Endometrial microvascular endothelial cells (primary cell): ENCODE measurements around the gene CELSR1. TPM values are rescaled to one million over a fixed set of nuclear protein-coding genes. Genes with fewer than 3 reads are reported as not detected.
"Not testable (repeated sequence)": the region's sequence is repeated elsewhere in the genome, so short reads cannot be mapped to it uniquely, and the experiment has no call there.

Experiments used
- in situ Hi-C: cut with HindIII; loops from 2 replicates; pipeline ENCODE4 v1.10.0; 2017; ENCODE audit warnings: low sequenced_read_pairs, low pct_unique_long_range_greater_than_20kb; ENCODE audit errors: inconsistent ontology term
- total RNA-seq: library from RNA; depleted of rRNA; stranded (reverse); fragments of >200 nt; gene quantifications from one replicate; pipeline ENCODE4 v1.2.3, GENCODE V29; 2015; ENCODE audit errors: inconsistent ontology term

The CELSR1 gene
- total RNA-seq, 1 donor from 2014 or later, result 0.19 TPM

DNA sequence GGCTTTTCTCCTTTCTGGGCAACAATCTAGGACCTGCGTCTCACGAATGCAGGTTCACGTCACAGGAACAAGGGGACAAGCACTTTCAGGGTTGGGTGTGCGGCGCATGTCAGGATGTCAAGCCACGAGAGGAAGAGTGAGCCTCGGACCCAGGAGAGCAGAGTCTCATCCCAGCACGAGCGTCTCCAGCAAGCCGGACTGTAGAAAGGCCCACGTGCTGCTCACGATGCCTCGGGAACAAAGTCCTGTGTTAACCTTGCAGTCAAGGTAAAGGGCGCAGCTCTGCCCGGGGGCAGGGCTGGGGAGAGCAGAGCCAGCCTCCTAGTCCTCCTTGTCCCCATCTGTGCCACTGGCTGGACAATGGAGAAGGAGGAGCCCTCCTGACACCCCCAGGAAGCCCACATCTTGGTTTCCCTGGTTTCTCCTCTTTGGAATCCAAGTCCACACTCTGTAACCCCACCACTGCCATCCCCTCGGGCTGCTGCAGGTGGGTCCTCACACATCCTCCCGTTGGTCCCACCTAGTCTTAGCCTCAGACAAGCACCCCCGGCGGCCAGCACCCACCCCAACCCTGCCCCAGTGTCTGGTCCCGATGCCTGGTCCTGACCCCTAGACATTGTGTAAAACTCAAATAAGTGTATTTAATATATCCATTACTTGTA lies 63.4 kb downstream of the CELSR1 start:
- in situ Hi-C loops, result no loop called here

DNA sequence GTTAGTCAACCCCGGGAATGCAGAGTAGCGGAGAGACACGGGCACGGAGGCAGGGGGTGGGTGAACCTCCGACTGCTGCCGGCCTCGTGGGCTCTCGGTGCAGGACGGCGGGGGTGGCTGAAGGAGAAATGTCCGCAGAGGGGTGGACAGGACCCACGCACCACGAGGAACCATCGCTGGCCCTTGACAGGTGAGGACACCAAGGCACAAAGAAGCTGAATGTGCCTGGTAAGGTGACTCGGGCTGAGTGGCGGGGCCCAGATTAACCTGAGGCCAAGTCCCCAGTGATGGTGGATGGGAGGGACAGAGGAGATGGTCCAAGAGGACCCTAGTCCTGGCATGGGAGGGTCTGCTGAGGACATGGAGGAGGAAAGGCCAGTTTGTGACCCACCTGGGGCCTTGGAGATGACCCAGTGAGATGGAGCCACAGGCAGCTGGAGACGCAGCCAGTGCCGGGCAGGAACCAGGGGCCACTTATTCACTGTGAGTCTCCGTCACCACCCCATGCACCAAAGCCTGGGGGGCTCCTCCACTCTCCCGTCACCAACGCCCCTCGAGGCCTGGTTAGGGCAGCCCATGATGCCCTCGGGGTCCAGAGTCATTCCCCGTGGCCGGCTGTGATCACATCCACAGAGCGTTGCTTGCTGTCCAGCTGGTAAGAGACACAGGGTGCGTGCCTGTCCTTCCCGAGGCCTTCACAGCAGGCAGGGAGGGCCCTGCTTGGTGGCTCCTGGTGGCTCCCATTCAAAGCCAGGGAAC lies 64.2 kb downstream of the CELSR1 start:
- in situ Hi-C loops, result no loop called here

DNA sequence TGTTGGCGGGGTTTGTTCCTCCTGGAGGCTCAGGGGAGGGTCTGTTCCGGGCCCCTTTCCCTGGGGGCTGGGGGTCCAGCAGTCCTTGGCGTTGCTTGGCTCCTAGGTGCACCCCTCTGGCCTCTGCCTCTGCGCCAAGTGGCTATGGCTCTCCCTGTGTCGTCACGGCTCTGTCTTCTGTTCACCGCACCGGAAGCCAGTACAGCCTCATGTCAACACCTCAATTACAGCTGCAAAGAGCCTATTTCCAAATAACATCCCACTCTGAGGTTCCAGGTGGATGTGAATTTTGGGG lies 64.8 kb downstream of the CELSR1 start:
- in situ Hi-C loops, result no loop called here

DNA sequence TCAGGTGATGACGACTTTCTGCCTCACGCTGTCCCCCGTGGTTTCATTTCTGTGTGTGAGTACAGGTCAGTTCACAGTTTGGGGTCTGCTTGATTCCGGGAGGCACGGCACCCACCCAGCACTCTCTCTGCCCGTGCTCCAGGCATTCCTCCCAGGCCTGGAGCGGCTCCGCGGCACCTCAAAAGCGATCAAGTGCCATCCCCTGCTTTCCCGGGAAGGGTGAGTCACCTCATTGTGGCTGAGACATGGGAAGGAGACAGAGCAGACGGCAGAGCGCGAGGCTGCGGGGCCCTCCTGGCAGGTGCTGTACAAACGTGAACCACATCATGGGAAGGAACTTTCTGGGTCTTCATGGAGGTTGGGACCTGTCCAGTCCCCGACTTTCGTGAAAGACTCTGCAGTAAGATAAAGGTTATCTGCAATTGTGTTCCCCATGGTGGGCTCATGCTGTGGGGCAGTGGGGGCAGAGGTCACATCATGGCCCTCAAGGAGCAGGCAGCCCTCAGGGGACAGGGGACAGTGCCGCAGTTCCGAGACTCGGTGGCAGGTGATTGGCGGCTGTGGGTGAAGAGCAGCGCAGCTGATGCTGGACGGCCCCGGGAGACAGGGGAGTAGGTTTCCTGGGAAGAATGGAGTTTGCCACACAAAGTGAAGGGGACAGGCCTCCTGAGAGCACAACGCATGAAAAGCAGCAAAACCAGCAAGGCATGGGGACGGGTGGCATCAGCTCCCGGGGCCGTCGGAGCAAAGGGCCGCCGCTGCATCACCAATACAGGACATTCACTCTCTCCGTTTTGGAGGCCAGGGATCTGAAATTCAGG lies 65.3 kb downstream of the CELSR1 start:
- in situ Hi-C loops, result no loop called here

DNA sequence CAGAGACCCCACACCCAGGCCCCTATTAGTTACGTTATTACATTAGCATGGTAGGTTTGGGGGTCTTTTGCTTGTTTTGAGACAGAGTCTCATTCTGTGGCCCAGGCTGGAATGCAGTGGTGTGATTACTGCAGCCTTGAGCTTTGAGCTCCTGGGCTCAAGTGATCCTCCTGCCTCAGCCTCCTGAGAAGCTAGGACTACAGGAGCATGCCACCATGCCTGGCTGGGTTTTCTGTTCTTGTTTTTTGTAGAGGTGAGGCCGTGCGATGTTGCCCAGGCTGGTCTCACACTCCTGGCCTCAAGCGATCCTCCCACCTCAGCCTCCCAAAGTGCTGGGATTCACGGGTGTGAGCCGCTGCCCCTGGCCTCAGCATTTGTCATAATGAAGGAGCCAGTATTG lies 66.1 kb downstream of the CELSR1 start:
- in situ Hi-C loops, result not testable (repeated sequence)

DNA sequence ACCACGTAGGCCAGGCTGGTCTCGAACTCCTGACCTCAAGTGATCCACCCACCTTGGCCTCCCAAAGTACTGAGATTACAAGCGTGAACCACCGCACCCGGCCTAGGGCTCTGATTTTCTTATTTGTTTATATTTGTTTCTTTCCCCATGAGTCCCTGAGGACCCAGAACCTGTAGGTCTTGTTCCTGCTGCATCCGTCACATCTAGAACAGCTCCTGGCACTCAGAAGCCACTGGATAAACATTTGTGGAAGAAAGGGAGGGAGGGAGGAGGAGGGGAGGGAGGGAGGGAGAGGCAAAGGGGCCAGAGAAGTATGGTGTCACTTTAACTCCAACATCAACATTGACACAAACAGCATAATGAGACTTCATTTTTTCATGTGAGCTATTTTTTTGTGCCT lies 67.7 kb downstream of the CELSR1 start:
- in situ Hi-C loops, result no loop called here

DNA sequence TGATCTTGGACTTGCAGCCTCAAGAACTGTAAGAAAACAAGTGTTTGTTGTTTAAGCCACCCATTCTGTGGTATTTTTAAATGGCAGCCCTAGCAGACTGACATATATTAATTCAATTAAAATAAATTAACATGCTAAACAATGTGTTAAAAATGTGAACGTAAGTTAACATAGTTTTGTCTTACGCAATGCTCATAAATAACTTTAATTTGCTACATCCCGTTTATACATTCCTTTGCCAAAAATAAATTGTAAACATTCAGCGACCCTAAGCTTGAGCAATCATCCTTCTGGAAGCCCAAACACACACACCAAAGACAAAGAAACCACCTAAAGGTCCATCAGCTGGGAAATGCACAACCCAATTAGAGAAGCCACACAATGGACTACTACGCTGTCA lies 70.4 kb downstream of the CELSR1 start:
- in situ Hi-C loops, result no loop called here

DNA sequence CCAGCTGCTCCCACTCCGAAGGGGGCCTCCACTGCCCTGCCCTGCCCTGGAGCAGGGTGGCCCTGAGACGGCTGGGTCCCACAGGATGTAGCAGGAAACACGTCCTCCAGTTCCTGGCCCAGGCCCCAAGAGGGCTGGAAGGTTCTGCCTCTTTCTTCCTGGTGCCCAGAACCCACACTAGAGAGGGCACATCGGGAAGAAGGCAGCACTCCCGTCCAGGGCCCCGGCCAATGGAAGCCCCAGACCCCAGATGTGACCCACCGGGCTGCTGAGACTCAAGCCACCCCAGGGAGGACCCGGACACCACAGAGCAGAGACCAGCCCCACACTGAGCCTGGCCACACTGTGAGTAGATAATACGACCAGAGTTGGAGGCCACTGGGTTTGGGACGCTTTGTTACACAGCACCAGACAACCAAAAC lies 71.2 kb downstream of the CELSR1 start:
- in situ Hi-C loops, result no loop called here

DNA sequence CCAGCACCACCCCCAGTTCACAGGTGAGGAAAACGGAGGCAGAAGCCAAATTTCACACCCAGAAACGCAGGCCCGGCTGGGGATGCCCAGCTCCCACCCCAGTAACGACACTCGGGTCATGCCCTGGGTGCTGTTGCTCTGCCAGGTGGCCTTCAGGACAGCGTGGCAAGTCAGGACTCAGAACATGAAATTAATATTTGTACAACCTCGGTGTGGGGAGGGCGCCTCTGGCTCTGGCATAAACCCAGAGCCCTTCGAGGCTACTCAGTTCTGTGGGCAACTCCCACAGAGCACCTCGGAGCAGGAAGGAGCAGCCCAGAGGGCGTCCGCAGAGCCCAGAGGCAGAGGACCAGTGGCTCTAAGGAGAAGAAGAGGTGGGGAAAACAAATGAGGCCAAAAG lies 71.6 kb downstream of the CELSR1 start:
- in situ Hi-C loops, result no loop called here

DNA sequence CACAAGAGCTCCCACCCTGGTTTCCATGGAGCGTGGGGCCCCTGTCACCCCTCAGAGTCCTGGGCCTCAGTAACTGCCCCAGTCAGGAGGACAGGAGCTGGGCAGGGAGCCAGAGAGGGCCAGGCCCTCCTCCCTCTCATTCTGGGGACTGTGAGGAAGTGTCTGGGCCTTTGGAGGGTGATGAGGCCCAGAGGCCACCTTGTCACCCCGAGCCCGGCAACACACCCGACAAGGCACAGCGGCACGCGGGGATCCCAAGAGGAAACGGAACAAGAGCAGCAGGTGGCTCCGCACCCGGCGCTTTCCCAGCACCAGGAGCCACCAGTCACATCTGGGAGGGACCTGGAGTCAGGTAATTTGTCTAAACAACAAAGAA lies 72.1 kb downstream of the CELSR1 start:
- in situ Hi-C loops, result no loop called here

DNA sequence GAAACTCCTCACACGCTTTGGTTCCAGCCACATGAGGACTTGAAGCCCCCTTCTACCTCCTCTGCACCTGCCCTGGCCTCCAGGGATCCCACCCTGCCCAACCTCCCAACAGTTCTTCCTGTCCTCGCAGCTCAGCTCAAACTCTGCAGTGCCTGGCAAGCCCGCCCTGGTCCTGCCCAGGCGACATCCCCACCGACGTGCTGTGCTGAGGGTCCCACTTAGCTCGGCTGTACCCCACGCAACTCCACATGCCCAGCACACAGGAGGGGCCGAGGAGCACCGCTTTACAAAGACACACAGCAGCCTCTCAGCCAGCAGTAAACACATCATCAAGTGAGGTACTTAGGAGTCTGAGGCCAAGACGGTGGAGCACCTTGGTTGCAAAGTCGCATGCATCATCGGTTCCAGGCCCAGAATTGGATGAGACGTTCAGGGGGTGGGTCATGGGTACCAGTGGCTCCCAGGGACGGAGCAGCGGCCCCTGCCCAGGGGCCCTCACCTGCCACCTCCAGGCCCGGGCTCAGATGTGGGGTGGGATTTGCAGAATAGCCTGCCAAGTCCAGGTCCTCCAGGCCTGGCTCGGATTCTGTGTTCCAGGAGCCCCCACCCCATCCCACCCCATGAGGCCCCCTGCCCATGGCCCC lies 72.6 kb downstream of the CELSR1 start:
- in situ Hi-C loops, result no loop called here

DNA sequence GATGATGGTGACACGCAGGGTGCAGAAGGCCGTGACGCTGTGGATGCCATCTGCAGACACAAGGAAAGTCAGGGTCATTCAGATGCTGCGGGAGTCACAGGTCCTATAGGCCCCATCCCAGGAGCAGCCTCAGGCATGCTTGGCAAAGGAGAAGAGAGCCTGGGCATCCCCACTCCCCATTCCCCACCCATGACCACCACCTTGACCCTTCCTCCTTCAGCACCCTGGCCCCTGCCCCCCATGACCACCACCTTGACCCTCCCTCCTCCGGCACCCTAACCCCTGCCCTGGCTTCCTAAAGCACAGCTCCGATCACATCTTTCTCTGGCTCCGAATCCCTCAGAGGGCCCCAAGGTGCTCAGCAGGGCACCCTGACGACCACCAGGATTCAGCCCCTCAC lies 73.1 kb downstream of the CELSR1 start:
- in situ Hi-C loops, result no loop called here

DNA sequence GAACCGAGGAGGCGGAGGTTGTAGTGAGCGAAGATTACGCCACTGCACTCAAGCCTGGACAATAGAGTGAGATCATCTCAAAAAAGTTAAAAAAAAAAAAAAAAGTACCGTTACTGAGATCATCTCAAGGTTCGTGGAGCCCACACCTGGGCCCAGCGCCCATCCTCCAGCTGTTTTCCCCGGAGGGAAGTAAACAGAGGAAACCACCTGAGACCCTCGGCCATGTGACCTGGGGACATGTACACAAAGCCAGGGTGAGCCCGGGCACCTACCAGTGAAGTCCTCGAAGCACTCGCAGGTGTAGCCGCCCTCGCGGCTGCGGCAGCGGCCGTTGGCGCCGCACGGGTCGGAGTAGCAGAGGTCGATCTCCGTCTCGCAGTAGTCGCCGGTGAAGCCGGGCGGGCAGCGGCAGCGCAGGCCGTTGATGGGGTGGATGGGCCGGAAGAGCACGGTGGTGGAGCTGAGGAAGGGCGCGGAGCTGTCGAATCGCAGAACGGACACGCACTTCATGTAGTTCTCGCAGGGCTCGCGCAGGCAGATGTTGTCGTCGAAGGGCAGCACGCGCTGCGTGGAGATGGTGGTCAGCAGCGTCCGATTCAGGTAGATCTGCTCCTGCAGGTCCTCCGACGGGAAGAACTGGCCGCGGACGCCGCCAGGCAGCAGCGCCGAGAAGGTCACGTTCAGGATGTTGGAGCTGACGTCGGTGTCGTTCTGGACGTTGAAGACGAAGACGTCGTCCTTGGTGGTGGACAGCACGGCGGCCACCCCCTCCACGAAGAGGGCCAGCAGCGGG lies 73.8 kb downstream of the CELSR1 start:
- in situ Hi-C loops, result no loop called here

DNA sequence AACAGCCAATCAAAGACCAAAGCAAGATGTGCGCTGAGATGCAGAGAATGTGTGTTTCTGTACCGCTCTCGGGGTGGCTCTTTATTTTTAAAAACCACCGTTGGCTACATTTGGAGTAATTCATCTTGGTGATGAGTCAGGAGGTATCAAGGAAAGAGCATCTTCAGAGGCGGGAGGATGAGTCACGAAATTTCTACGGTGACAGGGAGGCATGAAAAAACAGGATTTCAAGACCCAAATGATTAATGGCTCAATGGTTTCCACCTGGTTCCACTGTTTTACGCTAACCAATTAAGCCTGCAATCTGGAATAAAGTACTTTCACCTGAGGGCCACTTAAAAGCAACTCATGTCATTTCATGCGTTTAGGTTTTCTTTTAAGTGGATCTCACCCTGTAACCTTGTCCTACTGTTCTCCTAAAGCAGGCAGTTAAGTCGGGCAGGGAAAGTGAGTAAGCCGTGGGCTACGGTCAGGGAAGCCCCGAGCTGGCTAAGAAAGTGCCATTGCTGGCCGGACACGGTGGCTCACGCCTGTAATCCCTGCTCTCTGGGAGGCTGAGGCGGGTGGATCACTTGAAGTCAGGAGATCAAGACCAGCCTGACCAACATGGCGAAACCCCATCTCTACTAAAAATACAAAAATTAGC lies 74.6 kb downstream of the CELSR1 start:
- in situ Hi-C loops, result no loop called here

DNA sequence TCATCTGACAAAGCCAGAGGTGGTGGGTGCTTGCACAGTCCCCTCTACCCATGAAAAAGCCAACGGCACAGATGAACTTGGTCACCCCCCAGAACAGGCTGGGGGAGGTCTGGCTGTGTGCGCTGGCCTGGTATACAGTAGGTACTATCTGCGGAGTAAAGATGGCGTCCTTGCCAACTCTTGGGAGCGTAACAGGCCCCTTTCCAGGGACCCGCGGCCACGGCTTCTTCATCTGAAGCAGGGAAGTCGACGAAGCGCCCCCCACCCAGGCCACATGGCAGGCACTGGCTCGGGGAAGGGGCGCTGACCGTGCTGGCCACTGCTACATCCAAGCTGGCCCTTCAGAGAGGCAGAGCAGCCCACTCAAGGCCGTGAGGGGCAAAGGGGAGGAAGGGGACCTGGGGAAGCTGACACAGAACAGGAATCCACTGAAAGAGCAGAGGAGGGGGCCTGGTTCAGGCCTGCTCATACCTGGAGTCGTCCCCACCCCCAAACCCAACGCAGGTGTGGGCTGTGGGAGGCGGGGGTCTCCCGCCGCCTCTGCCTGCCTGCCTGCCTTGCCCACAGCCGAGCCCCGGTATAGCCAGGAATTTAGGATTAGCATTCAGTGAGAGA lies 75.7 kb downstream of the CELSR1 start:
- in situ Hi-C loops, result no loop called here

DNA sequence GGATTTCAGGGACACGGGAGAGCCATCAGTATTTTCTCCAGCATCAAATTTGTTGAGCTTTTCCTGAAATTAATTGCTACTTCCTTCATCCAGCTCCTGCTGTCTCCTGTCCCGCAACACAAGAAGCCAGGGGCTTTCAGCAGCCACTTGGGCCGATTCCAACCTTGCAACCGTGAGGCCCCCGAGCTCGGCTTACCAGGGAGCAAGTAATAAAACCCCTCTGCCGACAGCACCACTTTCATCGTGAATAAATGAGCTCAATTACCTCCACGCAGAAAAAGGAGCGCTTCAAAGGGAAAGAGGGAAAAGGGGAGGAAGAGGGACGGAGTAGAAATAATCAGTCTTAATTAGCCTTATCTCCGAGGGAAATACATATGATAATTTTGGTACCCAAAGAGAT lies 76.6 kb downstream of the CELSR1 start:
- in situ Hi-C loops, result no loop called here

DNA sequence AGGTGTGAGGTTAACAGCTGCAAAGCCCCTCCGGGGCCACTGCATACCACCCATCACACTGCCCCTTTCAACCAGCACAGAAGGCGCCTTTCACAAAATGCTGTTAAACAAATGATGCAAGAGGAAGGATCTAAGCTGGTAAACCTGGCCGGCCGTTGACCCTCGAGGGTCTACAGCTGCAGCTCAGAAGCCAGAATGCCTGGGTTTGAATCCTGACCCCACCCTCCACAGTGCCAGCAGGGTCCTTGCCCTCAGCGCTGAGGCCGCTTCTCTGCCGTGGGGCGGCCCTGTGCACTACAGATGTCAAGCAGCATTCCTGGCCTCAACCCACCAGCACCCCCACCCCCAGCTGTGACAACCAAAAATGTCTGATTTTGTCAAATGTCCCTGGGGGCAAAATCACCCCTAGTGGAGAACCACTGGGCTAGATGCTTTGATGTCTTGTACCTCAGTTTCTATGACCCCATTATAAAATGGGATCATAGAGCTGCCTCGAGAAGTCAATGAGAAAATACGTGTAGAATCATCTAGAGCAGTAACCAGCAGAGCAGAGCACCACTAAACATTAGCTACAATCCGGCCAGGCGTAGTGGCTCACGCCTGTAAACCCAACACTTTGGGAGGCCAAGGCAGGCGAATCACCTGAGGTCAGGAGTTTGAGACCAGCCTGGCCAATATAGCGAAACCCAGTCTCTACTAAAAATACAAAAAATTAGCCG lies 77.9 kb downstream of the CELSR1 start:
- in situ Hi-C loops, result no loop called here
